Measurements from ENCODE around the gene KDM3B.

The KDM3B gene

GRCh38 chr5:138464008-138464387, 111.5 kb downstream of the KDM3B start:
- ATAC-seq (replicated peaks) (peak; percentile 56), DNase-seq (peak; percentile 91 to 93 (median 92))
- Mint-ChIP-seq H3K27me3 (no peaks in the 10 kb centered on the region), H3K4me3 (peak overlapping the region; percentile 83 to 84), H3K27ac (peak overlapping the region; percentile 94 to 96), H3K36me3 (ENCODE audit: insufficient read depth) (peaks cover 48% of the 10 kb centered on the region), H3K4me1 (ENCODE audit: low read depth in 2 of 2) (peaks cover 32 to 39% of the 10 kb centered on the region in 2 donors), H3K9me3 (no peaks in the 10 kb centered on the region)

- H3K36me3 Mint-ChIP-seq (ENCODE audit: insufficient read depth) = peaks cover 45% of the 10 kb centered on the region
- H3K27me3 Mint-ChIP-seq = no peaks in the 10 kb centered on the region
- peak overlapping the region; percentile 94 to 96 for H3K27ac Mint-ChIP-seq
- DNase-seq (peak; percentile 96 to 99 (median 97)), ATAC-seq (replicated peaks) (peak; percentile 68)
- H3K9me3 Mint-ChIP-seq = no peaks in the 10 kb centered on the region
- peaks cover 26 to 33% of the 10 kb centered on the region in 2 donors for H3K4me1 Mint-ChIP-seq (ENCODE audit: low read depth in 2 of 2)
- peak overlapping the region; percentile 83 to 84 for H3K4me3 Mint-ChIP-seq
Observed at GRCh38 chr5:138464388-138465260, 112.1 kb downstream of the KDM3B start.

GRCh38 chr5:138465261-138466124, 113.0 kb downstream of the KDM3B start, which contains the start of gene EGR1:
Gene EGR1, plus strand, starts transcription at chr5:138465479. Its CDS starts 283 bp downstream, at chr5:138465762.
- ATAC-seq (replicated peaks) (peak; percentile 62), DNase-seq (peak; percentile 94 to 97 (median 95))
- Mint-ChIP-seq H3K27me3 (no peaks in the 10 kb centered on the region), H3K36me3 (ENCODE audit: insufficient read depth) (peaks cover 50% of the 10 kb centered on the region), H3K9me3 (no peaks in the 10 kb centered on the region), H3K27ac (peak within 1 kb of the TSS; percentile 94 to 96), H3K4me3 (peak within 1 kb of the TSS; percentile 83 to 84), H3K4me1 (ENCODE audit: low read depth in 2 of 2) (peaks cover 20 to 24% of the 10 kb centered on the region in 2 donors)

- no peak for DNase-seq
- H3K27me3 Mint-ChIP-seq = no peaks in the 10 kb centered on the region
- no peaks in the 10 kb centered on the region for H3K9me3 Mint-ChIP-seq
- ATAC-seq (replicated peaks) = no peak
- peaks cover 50% of the 10 kb centered on the region for H3K36me3 Mint-ChIP-seq (ENCODE audit: insufficient read depth)
- peaks cover 16 to 17% of the 10 kb centered on the region in 2 donors for H3K4me1 Mint-ChIP-seq (ENCODE audit: low read depth in 2 of 2)
- peak overlapping the region; percentile 68 to 94 for H3K27ac Mint-ChIP-seq
- H3K4me3 Mint-ChIP-seq = peak overlapping the region; percentile 83 to 84
Observed at GRCh38 chr5:138466125-138466899, 113.8 kb downstream of the KDM3B start.

GRCh38 chr5:138466900-138467710, 114.6 kb downstream of the KDM3B start:
- peaks cover 50% of the 10 kb centered on the region for H3K36me3 Mint-ChIP-seq (ENCODE audit: insufficient read depth)
- no peaks in the 10 kb centered on the region for H3K9me3 Mint-ChIP-seq
- H3K27ac Mint-ChIP-seq = peak overlapping the region; percentile 68 to 94
- peak overlapping the region; percentile 83 to 84 for H3K4me3 Mint-ChIP-seq
- no peaks in the 10 kb centered on the region for H3K27me3 Mint-ChIP-seq
- ATAC-seq (replicated peaks) (no peak), DNase-seq (no peak)
- peaks cover 16% of the 10 kb centered on the region in 2 donors for H3K4me1 Mint-ChIP-seq (ENCODE audit: low read depth in 2 of 2)

- Mint-ChIP-seq H3K27ac (peak overlapping the region; percentile 58 to 59), H3K36me3 (ENCODE audit: insufficient read depth) (peaks cover 50% of the 10 kb centered on the region), H3K27me3 (no peaks in the 10 kb centered on the region), H3K4me1 (ENCODE audit: low read depth in 2 of 2) (peaks cover 16% of the 10 kb centered on the region in 2 donors), H3K9me3 (no peaks in the 10 kb centered on the region), H3K4me3 (peak overlapping the region; percentile 83 to 84)
- DNase-seq (no peak), ATAC-seq (replicated peaks) (no peak)
Observed at GRCh38 chr5:138467711-138468132, 115.2 kb downstream of the KDM3B start.

GRCh38 chr5:138468133-138468965, 115.9 kb downstream of the KDM3B start:
- Mint-ChIP-seq H3K4me3 (peak overlapping the region; percentile 83 to 84), H3K9me3 (no peaks in the 10 kb centered on the region), H3K27ac (peak overlapping the region in 1 of 2 donors; percentile 58), H3K36me3 (ENCODE audit: insufficient read depth) (peaks cover 48% of the 10 kb centered on the region), H3K27me3 (no peaks in the 10 kb centered on the region), H3K4me1 (ENCODE audit: low read depth in 2 of 2) (peaks cover 16% of the 10 kb centered on the region in 2 donors)
- DNase-seq (no peak), ATAC-seq (replicated peaks) (no peak)

- Mint-ChIP-seq H3K4me3 (no peak overlapping the region), H3K27ac (no peak overlapping the region), H3K27me3 (no peaks in the 10 kb centered on the region), H3K9me3 (no peaks in the 10 kb centered on the region), H3K4me1 (ENCODE audit: low read depth in 2 of 2) (peaks cover 16% of the 10 kb centered on the region in 2 donors), H3K36me3 (ENCODE audit: insufficient read depth) (peaks cover 41% of the 10 kb centered on the region)
- DNase-seq (no peak), ATAC-seq (replicated peaks) (no peak)
Observed at GRCh38 chr5:138468966-138469539, 116.6 kb downstream of the KDM3B start.

GRCh38 chr5:138469540-138470321, 117.2 kb downstream of the KDM3B start:
- DNase-seq = no peak

GRCh38 chr5:138470322-138471051, 118.0 kb downstream of the KDM3B start:
- peaks cover 6 to 8% of the 10 kb centered on the region in 2 donors for H3K27me3 Mint-ChIP-seq
- ATAC-seq (replicated peaks) (no peak), DNase-seq (no peak)
- no peaks in the 10 kb centered on the region for H3K9me3 Mint-ChIP-seq
- no peak overlapping the region for H3K27ac Mint-ChIP-seq
- peaks cover 16% of the 10 kb centered on the region in 2 donors for H3K4me1 Mint-ChIP-seq (ENCODE audit: low read depth in 2 of 2)
- peaks cover 31% of the 10 kb centered on the region for H3K36me3 Mint-ChIP-seq (ENCODE audit: insufficient read depth)
- no peak overlapping the region for H3K4me3 Mint-ChIP-seq

More at GRCh38 chr5:138469540-138470321, 117.2 kb downstream of the KDM3B start:
- no peak for ATAC-seq (replicated peaks)
- H3K9me3 Mint-ChIP-seq = no peaks in the 10 kb centered on the region
- peaks cover 39% of the 10 kb centered on the region for H3K36me3 Mint-ChIP-seq (ENCODE audit: insufficient read depth)
- no peak overlapping the region for H3K27ac Mint-ChIP-seq
- peaks cover 0 to 1% of the 10 kb centered on the region in 2 donors for H3K27me3 Mint-ChIP-seq
- H3K4me3 Mint-ChIP-seq = no peak overlapping the region
- peaks cover 16% of the 10 kb centered on the region in 2 donors for H3K4me1 Mint-ChIP-seq (ENCODE audit: low read depth in 2 of 2)

Measured in effector memory CD8-positive, alpha-beta T cell (primary cell).